Measurements from ENCODE around the gene ATG5.

ATG5 gene

GRCh38 chr6:106199998-106200397, 125.6 kb downstream of the ATG5 start:
- H3K36me3 ChIP-seq (ENCODE audit: insufficient read depth) = no peaks in the 10 kb centered on the region
- no peaks in the 10 kb centered on the region for H3K79me2 ChIP-seq (ENCODE audit: insufficient read depth, low read depth)
- H3K4me1 ChIP-seq (ENCODE audit: low read depth, poor library complexity, severe bottlenecking) = peaks cover 8% of the 10 kb centered on the region
- no peak overlapping the region for H3K9ac ChIP-seq
- no peak for TF ChIP-seq CTCF (conservative IDR thresholded peaks at IDR 0.05; ENCODE audit: low read depth, low read length)
- H4K20me1 ChIP-seq (ENCODE audit: insufficient read depth) = no peaks in the 10 kb centered on the region
- no peak overlapping the region for H3K4me2 ChIP-seq
- no peak overlapping the region for H3K27ac ChIP-seq
- H3K27me3 ChIP-seq (ENCODE audit: insufficient read depth, low read depth) = no peaks in the 10 kb centered on the region
- no peak overlapping the region for H2AFZ ChIP-seq (ENCODE audit: low read depth)
- H3K4me3 ChIP-seq (IDR thresholded peaks at IDR 0.05; ENCODE audit: insufficient read depth, low read depth, low read length) = no peak overlapping the region

GRCh38 chr6:106199331-106199730, 126.2 kb downstream of the ATG5 start:
- no peak overlapping the region for H3K4me3 ChIP-seq (IDR thresholded peaks at IDR 0.05; ENCODE audit: insufficient read depth, low read depth, low read length)
- no peak overlapping the region for H3K4me2 ChIP-seq
- no peak overlapping the region for H3K9ac ChIP-seq
- H3K4me1 ChIP-seq (ENCODE audit: low read depth, poor library complexity, severe bottlenecking) = peaks cover 13% of the 10 kb centered on the region
- H2AFZ ChIP-seq (ENCODE audit: low read depth) = no peak overlapping the region
- H3K27ac ChIP-seq = no peak overlapping the region
- H3K27me3 ChIP-seq (ENCODE audit: insufficient read depth, low read depth) = no peaks in the 10 kb centered on the region
- no peak for TF ChIP-seq CTCF (conservative IDR thresholded peaks at IDR 0.05; ENCODE audit: low read depth, low read length)
- no peaks in the 10 kb centered on the region for H4K20me1 ChIP-seq (ENCODE audit: insufficient read depth)
- no peaks in the 10 kb centered on the region for H3K79me2 ChIP-seq (ENCODE audit: insufficient read depth, low read depth)
- H3K36me3 ChIP-seq (ENCODE audit: insufficient read depth) = no peaks in the 10 kb centered on the region

GRCh38 chr6:106197441-106197840, 128.1 kb downstream of the ATG5 start:
- no peak for TF ChIP-seq CTCF (conservative IDR thresholded peaks at IDR 0.05; ENCODE audit: low read depth, low read length)
- no peak overlapping the region for H3K9ac ChIP-seq
- no peak overlapping the region for H3K27ac ChIP-seq
- H3K36me3 ChIP-seq (ENCODE audit: insufficient read depth) = no peaks in the 10 kb centered on the region
- no peak overlapping the region for H3K4me3 ChIP-seq (IDR thresholded peaks at IDR 0.05; ENCODE audit: insufficient read depth, low read depth, low read length)
- peaks cover 10% of the 10 kb centered on the region for H3K4me1 ChIP-seq (ENCODE audit: low read depth, poor library complexity, severe bottlenecking)
- no peak overlapping the region for H2AFZ ChIP-seq (ENCODE audit: low read depth)
- H4K20me1 ChIP-seq (ENCODE audit: insufficient read depth) = no peaks in the 10 kb centered on the region
- H3K79me2 ChIP-seq (ENCODE audit: insufficient read depth, low read depth) = no peaks in the 10 kb centered on the region
- no peak overlapping the region for H3K4me2 ChIP-seq
- no peaks in the 10 kb centered on the region for H3K27me3 ChIP-seq (ENCODE audit: insufficient read depth, low read depth)

- Histone ChIP-seq H4K20me1 (ENCODE audit: insufficient read depth) (no peaks in the 10 kb centered on the region), H3K36me3 (ENCODE audit: insufficient read depth) (no peaks in the 10 kb centered on the region), H2AFZ (ENCODE audit: low read depth) (no peak overlapping the region), H3K4me2 (no peak overlapping the region), H3K9ac (no peak overlapping the region), H3K27me3 (ENCODE audit: insufficient read depth, low read depth) (no peaks in the 10 kb centered on the region), H3K4me1 (ENCODE audit: low read depth, poor library complexity, severe bottlenecking) (peaks cover 10% of the 10 kb centered on the region), H3K79me2 (ENCODE audit: insufficient read depth, low read depth) (no peaks in the 10 kb centered on the region), H3K27ac (no peak overlapping the region), H3K4me3 (IDR thresholded peaks at IDR 0.05; ENCODE audit: insufficient read depth, low read depth, low read length) (no peak overlapping the region)
- TF ChIP-seq CTCF (conservative IDR thresholded peaks at IDR 0.05; ENCODE audit: low read depth, low read length) = no peak
These were observed 130.3 kb downstream of the ATG5 start for GRCh38 chr6:106194949-106195921.

Measured in KMS-11 (cell line).